Fibroblast of lung (primary cell): ENCODE data around the gene PLA2G6.

Experiments used
- CTCF ChIP-seq, 2 donors: IDR thresholded peaks in 1 of 2; conservative IDR thresholded peaks in 1 of 2; 1 replicate in 1 of 2; 2 replicates in 1 of 2; pipeline ENCODE4 v1.5.1; 2011 to 2012; ENCODE audit warnings: low read length in 2 of 2, control low read depth in 1 of 2, inconsistent platforms in 1 of 2, low read depth in 1 of 2, mild to moderate bottlenecking in 1 of 2
- EZH2 ChIP-seq: IDR thresholded peaks from 2 replicates; pipeline ENCODE4 v1.5.1; 2012; ENCODE audit warnings: low read length, control low read depth, mild to moderate bottlenecking; ENCODE audit errors: missing control alignments

- TF ChIP-seq EZH2, result no peak
- no peak for TF ChIP-seq CTCF (conservative IDR thresholded peaks at IDR 0.05 in 1 of 2, IDR thresholded peaks at IDR 0.05 in 1 of 2; ENCODE audit: low read depth in 1 of 2, low read length in 2 of 2)
Measured at GRCh38 chr22:38126928-38127668, 54.5 kb downstream of the PLA2G6 start.
